HG03571 (cell line): ENCODE measurements around the gene ARHGAP24.
"Not testable (repeated sequence)": the region's sequence is repeated elsewhere in the genome, so short reads cannot be mapped to it uniquely, and the experiment has no call there.

Experiments used
- ATAC-seq: cut with Tn5 transposase; IDR thresholded peaks from one replicate; pipeline ENCODE4 v1.9.1; 2021; ENCODE audit not compliant: unreplicated experiment

The ARHGAP24 gene

GRCh38 chr4:85994576-85994975 lies 519.6 kb downstream of the ARHGAP24 start:
- ATAC-seq, result no peak

GRCh38 chr4:85995361-85995760 lies 520.4 kb downstream of the ARHGAP24 start:
- no peak for ATAC-seq

- no peak for ATAC-seq
Measured at GRCh38 chr4:86001591-86001990, 526.6 kb downstream of the ARHGAP24 start.

- no peak for ATAC-seq
Measured at GRCh38 chr4:86004030-86004429, 529.1 kb downstream of the ARHGAP24 start.

GRCh38 chr4:86006057-86006456 lies 531.1 kb downstream of the ARHGAP24 start:
- ATAC-seq, result no peak

- ATAC-seq, result no peak
Measured at GRCh38 chr4:86007042-86007441, 532.1 kb downstream of the ARHGAP24 start.

GRCh38 chr4:86011117-86011516 lies 536.2 kb downstream of the ARHGAP24 start:
- no peak for ATAC-seq

- no peak for ATAC-seq
Measured at GRCh38 chr4:86013621-86014020, 538.7 kb downstream of the ARHGAP24 start.

- ATAC-seq, result peak; percentile 69
Measured at GRCh38 chr4:86014599-86014998, 539.6 kb downstream of the ARHGAP24 start.

- ATAC-seq, result no peak
Measured at GRCh38 chr4:86015412-86016350, 540.7 kb downstream of the ARHGAP24 start.

- no peak for ATAC-seq
Measured at GRCh38 chr4:86019362-86019761, 544.4 kb downstream of the ARHGAP24 start.

- no peak for ATAC-seq
Measured at GRCh38 chr4:86019906-86020305, 545.0 kb downstream of the ARHGAP24 start.

GRCh38 chr4:86021671-86022070 lies 546.7 kb downstream of the ARHGAP24 start:
- ATAC-seq, result not testable (repeated sequence)

GRCh38 chr4:86026720-86027119 lies 551.8 kb downstream of the ARHGAP24 start:
- ATAC-seq, result no peak

GRCh38 chr4:86031927-86032326 lies 557.0 kb downstream of the ARHGAP24 start:
- no peak for ATAC-seq

GRCh38 chr4:86032476-86033022 lies 557.6 kb downstream of the ARHGAP24 start:
- ATAC-seq, result no peak

GRCh38 chr4:86033171-86033570 lies 558.2 kb downstream of the ARHGAP24 start:
- no peak for ATAC-seq

- no peak for ATAC-seq
Measured at GRCh38 chr4:86034616-86035015, 559.7 kb downstream of the ARHGAP24 start.

GRCh38 chr4:86035688-86036087 lies 560.7 kb downstream of the ARHGAP24 start:
- no peak for ATAC-seq

- no peak for ATAC-seq
Measured at GRCh38 chr4:86036736-86037135, 561.8 kb downstream of the ARHGAP24 start.

GRCh38 chr4:86038037-86038436 lies 563.1 kb downstream of the ARHGAP24 start:
- ATAC-seq, result no peak
